ENCODE measurements around the gene UBTF. TPM values are rescaled to one million over a fixed set of nuclear protein-coding genes. Genes with fewer than 3 reads are reported as not detected.

Gene UBTF
- total and polyA plus RNA-seq, 9 of the 15 experiments (the other 6 are each of a cell fraction or from before 2014, with no cell fraction given): 1.2 to 113 (median 83.6) TPM

- no peak for TF ChIP-seq SAFB2 (IDR thresholded peaks at IDR 0.05; ENCODE audit: borderline replicate concordance, low read depth, low read length, severe bottlenecking)
- no peak for TF ChIP-seq HDAC1 (IDR thresholded peaks at IDR 0.05)
- no peak for TF ChIP-seq BCOR (IDR thresholded peaks at IDR 0.05)
- no peak for TF ChIP-seq ZNF3 (CRISPR knock-in tag; IDR thresholded peaks at IDR 0.05)
- peak; percentile 48 for TF ChIP-seq PCBP1 (IDR thresholded peaks at IDR 0.05; ENCODE audit: low read depth, low read length, poor library complexity, severe bottlenecking)
- TF ChIP-seq ZNF253 (CRISPR knock-in tag; conservative IDR thresholded peaks at IDR 0.05): no peak
- peak; percentile 65 for TF ChIP-seq RBFOX2 (IDR thresholded peaks at IDR 0.05; ENCODE audit: low read depth, low read length)
- TF ChIP-seq E2F3 (CRISPR knock-in tag; IDR thresholded peaks at IDR 0.05): no peak
- TF ChIP-seq VEZF1 (CRISPR knock-in tag; IDR thresholded peaks at IDR 0.05): no peak
Observed at GRCh38 chr17:44212507-44213402, 6.7 kb downstream of the UBTF start (continued).

All from K562 (cell line).